Stromal cell of bone marrow (primary cell): Measurements from ENCODE around the gene ANGEL2.
"Not testable (repeated sequence)": the region's sequence is repeated elsewhere in the genome, so short reads cannot be mapped to it uniquely, and the experiment has no call there.

Experiments used
- DNase-seq: peaks from one replicate; pipeline ENCODE4 v3.0.0-alpha.2; 2012; ENCODE audit warnings: low read depth

ANGEL2 gene

DNA sequence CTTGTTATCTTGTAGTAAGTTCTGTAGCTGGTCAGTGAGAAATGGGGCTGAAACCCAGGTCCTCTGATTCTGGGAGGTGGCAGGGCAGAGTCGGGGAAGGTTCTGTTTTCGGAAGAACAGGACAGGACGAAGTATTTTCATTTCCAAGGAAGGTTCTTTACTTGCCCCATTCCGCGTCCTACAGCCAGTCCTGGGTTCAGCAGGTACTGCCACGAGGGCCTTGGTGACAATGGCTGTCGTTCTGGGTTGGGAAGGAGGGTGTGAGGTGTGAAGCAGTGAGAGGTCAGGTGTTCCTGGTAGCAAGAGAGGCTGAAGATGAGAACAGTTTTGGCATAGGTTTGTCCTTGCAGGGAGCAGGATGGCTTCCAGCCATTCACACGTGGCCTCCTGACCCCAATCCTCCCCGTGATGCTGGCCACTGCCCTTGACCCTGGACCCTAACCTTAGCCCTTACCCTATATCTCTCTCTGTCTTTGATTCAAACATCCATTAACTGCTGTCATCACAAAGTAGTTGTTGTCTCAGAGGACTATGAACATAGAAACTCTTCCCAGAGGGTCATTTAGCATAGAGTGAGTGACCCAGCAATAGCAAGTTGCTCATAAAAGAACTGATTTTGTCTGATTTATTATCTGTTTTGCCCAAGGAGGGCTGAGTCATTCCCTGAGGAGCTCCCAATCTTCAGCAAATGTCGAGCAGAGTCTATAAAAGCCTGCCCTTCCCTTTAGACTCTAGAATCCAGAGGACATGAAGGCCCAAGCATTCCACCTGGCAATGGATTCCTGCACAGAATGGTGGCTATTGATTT is 40.4 kb downstream of the ANGEL2 start:
- peak; percentile 27 for DNase-seq

DNA sequence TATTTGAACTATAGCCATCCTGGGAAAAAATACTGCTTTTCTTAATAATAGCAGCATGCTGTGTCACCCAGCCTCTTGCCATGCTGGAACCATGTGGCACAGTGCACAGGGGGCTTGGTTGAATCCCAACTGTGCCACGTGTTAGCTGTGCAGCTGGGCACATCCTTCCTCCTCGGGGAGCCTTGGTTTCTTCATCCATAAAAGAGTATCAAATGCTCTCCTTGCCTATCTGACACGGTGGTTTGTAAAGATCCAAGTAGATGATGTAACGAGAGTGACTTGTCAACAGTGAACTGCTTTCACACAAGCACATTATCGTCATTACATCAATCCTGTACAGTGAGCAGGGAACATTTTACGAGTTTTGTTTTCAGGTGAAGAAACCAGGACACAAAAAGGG is 41.0 kb downstream of the ANGEL2 start:
- DNase-seq, result no peak

DNA sequence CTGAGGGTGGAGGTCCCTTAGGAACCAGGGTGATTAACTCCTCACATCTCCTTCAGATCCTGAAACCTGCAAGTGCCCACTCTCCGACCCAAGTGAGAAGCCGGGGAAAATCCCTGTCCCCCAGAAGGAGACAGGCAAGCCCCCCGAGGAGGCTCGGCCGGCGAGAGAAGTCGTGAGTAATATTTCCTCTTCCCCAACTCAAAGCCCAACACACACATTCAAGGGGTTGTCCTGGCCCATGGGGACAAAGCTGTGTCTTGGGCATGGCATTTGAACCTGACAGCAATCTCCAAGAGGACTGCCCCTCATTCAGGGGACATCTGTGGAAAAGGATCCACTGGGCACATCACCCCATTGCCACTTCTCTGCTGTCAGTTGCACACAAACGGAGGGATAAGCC is 41.8 kb downstream of the ANGEL2 start:
- DNase-seq, result no peak

DNA sequence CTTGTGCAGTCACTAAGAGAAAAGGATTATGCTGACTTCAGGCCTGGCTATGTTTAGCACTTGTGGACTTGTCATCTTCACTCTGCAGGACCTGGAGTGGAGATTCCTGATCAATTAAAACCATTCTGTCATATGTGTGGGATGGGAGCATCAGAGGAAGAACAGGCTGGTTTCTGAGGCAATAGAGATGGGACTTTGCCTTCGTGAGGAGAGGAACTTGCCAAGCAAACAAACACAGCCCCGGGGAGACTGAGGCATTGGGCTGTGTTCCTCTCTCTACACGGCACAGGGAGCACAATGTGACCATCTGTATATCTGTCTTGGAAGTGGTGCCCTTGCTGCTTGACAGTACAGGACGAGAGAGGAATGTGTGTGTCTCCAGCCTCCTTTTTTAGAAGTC is 42.2 kb downstream of the ANGEL2 start:
- no peak for DNase-seq

DNA sequence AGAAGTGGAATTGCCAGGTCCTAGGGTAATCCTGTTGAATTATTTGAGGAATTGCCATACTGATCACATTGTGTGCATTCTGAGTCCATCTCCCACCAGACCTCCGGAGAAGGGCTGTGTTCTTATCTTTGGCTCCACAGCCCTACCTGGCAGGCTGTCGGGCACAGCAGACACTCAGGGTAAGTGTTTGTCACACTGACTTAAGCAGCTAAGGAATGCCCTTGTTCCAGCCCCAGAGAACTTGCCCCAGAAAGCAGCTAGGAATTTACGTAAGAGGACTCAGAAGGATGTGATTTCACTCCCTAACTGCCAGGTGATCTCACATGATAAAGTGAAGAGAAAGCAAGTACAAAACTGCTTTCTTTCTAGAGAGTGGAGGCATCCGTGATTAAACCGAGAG is 44.4 kb downstream of the ANGEL2 start:
- DNase-seq, result no peak

DNA sequence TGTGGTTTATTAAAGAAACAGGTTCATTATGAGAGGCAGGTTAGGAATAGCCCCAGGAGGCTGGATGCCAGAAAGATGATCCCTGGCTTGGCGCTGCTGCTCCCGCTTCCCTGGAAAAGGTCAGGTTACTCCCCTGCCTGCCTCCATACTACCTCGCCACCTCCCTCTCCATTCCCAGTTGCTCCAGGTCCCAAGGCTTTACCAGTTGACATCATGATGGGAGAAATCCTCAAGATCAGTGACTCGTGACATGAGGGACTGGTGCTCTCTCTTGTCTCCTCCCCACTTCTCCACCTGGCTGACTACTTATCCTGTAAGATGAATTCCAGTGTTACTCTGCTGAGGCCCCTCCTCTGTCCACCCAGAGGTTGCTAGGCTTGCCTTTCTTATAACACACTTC is 45.6 kb downstream of the ANGEL2 start:
- no peak for DNase-seq

DNA sequence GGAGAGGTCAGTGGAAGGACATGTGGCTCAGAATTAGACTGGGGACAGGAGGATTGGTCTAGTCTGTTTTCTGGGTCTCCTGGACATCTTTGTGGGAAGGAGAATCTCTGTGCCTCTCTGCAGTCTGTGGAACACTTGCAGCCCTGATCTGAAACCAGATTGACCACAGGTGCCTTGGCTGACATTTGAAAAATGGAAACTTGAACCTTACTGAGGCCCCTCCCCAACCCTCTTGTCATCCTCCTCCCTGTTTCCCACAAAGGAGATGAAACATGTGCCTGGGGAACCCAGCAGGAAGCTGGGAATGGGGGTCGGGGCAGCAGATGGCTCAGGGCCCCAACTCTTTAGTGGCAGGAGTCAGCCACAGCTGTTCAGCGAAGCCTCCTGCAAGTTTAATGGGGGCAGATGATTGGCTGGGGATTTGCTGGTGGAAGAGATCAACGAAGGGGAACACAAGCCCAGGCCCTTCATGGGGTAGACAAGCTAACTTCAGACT is 47.3 kb downstream of the ANGEL2 start:
- DNase-seq, result no peak

DNA sequence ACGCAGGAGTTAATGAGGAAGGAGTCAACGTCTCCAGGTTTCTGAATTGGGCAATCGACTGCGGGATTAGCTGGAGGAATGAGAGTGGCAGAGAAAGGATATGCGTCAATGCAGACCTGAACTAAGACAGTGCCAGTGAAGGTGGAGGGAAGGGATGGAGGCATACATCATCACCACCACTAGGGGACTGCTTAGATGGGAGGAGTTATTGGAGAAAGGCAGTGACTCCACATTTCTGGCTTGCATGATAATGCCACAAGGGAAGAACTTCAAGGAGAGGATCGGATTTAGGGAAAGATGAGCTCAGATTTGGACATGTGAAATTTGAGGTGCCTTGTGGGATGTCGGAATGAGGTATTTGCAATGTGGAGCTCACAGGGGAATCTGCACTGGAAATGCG is 47.9 kb downstream of the ANGEL2 start:
- DNase-seq, result peak; percentile 36

DNA sequence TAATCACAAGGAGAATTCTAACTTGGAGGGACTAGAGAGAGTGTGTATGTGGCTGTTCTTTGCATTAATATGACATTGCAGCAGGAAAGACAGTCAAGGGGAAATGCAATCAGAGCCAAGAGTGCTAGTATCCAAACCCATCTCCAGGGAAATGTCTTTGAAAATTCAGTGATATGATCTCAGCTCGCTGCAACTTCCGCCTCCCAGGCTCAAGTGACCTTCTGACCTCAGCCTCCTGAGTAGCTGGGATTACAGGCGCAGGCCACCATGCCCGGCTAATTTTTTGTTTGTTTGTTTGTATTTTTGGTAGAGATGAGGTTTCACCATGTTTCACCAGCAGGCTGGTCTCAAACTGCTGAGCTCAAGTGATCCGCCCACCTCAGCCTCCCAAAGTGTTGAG is 49.1 kb downstream of the ANGEL2 start:
- no peak for DNase-seq

DNA sequence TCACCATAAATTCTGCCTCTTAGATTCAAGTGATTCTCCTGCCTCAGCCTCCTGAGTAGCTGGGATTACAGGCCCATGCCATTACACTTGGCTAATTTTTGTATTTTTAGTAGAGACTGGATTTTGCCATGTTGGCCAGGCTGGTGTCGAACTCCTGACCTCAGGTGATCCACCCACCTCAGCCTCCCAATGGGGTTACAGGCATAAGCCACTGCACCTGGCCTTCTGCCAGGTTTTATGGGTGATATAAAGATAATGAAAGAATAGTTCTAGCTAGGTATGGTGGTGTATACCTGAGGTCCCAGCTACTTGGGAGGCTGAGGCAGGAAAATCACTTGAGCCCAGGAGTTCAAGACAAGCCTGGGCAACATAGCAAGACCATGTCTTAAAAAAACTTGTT is 50.7 kb downstream of the ANGEL2 start:
- DNase-seq, result not testable (repeated sequence)

DNA sequence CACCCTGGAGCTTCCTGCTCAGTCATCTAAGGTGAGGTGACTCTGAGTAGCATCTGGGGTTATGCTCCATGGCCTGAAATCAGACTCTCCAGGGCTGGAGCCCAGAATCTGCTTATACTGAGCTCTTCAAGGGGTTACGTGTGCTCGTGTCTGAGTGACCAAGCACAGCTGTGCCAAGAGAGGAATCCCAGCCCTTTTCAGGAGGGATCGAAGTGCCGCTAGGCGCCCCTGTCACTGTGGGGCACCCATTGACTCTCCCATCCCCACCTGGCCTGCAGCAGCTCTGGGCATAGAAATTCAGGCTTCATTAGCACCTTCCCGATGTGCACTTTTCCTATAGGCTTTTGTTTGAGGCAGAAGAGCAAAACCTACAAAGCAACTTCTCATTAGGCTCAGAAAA is 51.6 kb downstream of the ANGEL2 start:
- DNase-seq, result no peak

DNA sequence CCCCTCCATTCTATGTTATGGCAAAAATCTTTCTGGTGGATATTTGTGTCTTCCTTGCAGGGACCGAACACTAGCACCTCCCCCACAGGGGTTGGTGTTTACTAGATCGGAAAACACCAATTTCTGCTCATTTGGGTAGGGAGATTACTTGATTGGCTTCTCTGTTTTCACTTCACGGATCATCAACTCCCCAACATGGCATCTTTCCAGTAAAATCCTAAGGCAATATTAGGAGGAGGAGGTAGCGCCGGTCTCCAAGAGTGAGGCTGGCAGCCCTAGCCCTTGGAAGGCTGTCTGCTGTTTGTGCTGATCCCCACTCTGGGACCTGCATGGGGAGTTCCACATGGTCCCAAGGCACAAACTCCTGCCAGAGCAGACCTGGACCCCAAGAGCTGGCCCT is 53.2 kb downstream of the ANGEL2 start:
- no peak for DNase-seq

DNA sequence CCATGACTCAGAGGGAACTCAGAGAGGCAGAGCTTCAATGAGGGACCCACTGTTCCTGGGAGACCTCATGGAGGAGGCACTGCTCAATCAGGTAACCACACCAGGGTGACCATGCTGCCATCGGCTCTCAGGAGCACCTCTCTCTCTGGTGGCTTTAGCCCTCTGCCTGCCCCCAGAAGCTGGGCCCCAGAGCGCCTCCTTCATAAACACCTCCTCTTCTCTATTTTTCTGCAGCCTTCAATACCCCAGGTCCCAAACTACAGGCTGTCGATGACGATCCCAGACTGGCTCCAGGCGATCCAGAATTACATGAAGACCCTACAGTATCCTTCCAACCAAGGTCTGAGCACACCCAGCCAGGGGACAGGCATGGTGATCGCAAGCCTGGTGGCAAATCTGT is 54.7 kb downstream of the ANGEL2 start:
- DNase-seq, result no peak

DNA sequence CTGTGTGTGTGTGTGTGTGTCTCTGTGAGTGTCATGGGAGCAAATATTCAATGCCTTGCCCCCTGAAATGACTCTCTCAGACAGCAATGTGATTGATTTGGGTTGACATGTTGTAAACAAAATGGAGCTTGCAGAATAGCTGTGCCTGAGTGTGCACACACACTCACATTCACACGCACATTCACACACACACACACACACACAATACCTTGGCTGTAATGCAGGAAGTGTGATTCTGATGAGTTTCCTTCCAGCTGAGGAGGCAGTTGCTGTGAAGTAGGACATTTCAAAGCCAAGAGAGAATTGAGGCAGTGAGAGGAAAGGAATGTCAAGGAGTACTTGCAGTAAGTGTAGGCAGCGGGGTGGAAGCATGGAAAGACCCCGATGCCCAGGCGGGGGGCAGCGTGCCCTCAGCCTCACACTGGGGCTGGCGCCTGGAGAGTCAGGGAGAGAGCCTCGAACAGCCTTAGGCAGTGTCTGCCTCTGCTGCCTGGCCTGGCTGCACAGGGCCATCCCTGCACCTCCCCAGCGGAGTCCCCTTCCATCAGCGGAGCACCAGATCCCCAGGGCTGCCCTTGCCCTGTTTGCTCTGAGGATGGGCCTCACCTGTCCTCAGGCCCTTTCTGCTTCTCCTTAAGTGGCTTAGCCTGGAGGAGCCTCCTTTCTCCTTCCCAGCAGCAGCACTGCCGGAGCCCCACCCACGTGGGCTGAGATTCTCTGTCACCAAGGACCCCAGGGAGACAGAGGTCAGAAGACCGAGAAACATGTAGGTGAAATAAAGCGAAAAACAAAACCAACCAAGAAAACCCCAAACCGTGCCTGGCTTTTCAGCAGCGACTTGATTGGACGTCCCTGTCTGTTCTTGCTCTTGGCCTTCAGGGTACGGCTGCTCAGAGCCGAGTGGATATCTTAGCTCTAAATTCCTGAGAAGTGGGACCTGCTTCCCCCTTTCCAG is 56.1 kb downstream of the ANGEL2 start:
- no peak for DNase-seq

DNA sequence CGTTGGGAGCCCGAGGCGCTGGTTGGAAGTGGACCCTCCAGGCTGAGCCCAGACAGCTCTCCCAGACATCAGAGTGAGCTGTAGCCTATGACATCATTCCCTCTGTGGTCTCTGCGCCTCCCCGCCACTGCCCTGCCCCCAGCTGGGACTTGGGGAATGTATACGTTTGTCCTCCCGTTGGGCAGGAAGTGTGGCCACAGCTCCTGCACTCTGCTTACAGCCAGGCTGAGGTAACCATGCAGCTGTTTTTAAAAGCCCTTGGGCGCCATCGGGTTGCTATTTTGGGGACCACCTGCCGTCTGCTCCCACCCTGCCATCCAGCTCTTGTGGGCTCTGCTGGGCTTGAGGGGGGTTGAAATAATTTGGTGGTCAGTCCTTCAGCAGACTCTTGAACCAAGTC is 57.5 kb downstream of the ANGEL2 start:
- no peak for DNase-seq

DNA sequence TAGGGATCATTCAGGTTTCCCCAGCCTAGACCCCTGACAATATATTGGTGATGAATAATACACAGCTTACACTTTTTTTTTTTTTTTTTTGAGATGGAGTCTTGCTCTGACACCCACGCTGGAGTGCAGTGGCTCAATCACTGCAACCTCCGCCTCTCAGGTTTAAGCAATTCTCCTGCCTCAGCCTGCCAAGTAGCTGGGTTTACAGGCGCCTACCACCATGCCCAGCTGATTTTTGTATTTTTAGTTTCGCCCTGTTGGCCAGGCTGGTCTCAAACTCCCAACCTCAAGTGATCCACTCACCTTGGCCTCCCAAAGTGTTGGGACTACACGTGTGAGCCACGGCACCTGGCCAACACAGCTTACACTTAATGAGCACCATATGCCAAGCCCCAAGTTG is 58.1 kb downstream of the ANGEL2 start:
- DNase-seq, result no peak

DNA sequence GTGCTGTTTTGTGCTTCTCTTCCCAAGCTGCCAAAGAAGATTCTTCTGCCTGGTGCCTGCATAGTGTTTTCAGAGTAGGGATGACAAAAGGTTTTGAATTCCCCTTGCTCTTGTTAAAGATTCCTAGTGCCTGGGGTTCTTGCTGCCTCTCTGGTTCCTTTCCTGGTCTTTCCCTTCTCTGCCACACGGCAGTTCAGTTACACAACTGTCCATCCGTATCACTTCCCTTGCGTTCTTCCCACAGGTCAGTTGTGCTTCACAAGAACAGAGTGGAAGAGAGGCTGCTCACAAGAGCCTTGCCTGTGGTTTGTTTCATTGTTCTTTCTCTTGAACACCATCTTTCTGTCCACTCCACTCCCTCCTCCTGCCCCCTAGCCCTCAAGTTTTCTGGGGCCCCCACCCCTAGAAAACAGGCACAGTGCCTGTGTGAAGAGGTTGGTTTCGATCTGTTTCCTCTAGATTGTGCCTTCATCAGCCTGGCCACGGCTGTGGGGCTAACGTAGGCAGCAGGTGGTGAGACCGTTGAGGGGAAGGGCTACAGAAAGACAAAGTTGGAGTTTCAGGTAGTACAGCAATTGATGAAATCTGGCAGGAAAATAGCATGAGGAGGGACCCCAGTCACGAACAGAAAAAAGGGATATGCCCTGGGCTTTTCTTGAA is 59.6 kb downstream of the ANGEL2 start:
- no peak for DNase-seq

DNA sequence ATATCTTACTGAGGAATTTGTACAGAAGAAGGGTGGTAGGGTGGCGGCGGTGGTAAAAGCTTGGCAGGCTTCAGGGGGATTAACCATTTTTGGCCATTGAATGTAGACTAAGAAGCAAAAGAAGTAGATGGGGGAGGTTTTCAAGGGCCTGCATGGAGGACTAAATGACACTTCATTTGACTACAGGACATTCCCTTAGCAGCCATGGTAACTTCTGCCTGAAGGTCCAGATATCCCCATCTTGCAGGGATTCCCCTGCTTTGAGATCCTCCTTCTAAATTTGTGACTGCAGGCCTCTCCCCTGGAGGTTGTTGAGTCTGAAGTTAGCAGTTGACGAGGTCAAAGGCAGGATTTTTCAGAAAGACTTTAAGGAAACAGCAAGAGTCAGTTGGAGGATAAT is 60.6 kb downstream of the ANGEL2 start:
- no peak for DNase-seq

DNA sequence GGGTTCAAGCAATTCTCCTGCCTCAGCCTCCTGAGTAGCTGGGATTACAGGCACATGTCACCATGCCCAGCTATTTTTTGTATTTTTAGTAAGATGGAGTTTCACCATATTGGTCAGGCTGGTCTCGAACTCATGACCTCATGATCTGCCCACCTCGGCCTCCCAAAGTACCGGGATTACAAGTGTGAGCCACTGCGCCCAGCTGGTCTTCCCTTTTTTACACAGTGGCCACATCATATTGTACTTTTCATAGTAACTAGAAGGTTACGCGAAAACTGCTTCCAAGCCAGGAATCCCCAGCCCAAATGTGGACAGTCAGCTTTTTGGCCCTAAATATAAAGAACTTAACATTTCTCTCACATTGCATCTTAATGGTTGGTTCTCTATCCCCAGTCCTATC is 61.2 kb downstream of the ANGEL2 start:
- DNase-seq, result no peak

DNA sequence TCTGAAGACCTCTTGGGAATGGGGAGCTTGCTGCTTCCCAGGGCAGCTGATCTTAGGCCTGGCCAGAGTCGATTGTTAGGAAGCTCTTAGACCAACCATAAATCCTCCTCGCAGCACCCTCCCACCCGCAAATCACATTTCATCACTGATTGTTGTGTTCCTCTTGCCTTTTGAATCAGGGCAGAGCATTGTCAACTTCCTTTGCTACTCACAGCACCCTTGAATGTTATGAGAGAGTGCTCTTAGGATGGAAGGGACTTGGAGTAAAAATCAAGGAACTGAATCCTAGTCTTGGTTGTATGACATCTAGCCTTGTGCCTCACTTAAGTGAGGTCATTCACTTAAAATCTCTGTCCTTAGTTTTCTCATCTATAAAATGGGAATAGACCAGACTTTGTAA is 62.3 kb downstream of the ANGEL2 start:
- DNase-seq, result no peak

DNA sequence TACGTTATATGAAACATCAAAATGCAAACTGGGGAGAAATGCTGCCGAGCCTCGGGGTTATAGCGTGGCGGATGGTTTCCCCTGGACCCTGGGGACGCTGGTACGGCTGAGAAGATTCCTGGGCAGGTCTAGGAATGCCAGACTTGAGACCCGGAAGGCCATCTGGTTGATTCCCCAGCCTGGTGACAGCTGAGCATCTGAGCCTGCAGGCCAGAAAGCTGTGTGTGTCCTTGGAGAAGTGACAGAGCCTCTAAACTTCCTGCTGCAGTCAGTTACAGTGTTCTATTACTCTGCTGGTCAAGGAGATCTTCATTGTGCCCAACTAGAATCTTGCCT is 63.1 kb downstream of the ANGEL2 start:
- no peak for DNase-seq

DNA sequence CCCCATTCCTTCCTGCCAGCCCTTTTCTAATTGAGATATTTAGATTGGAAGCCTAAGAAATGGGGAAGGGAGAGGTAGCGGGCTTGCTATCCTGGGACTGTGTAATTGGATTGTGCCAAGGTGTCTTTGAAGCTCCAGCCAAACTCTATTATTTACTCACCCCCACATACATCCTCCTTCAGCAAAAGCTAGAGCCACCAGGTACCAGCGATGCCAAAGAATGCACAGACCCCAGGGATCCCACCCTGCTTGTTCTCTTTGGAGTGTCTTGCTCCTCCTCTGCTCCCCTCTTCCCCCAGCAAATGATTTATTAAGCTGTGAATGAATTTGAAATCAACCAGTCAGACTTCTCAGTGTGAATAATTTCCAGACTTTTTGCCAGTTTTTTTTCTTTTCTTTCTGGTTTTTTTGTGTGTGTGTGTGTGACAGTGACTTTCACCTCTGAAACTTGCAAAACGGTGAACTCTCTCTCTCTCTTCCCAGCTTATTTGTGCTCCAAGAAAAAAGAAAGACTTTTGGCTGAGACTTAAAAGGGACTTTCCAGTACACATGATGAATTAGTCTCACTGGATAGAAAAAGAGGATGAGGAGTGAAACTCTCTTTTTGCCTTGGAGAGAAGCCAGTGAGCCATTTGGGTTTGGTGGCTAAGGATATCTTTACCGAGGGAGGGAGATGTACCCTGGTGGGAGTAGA is 63.6 kb downstream of the ANGEL2 start:
- DNase-seq, result no peak
